GM20000 (cell line): Measurements from ENCODE around the gene PIGS.
A peak's percentile ranks its signal among the peaks of the same experiment; 100 is the strongest.

Source experiments
- DNase-seq: peaks from one replicate; pipeline ENCODE4 v3.0.0; 2012; ENCODE audit warnings: low spot score
- TF ChIP-seq, protein P1 (sequence below): IDR thresholded peaks from 2 replicates; pipeline ENCODE4 v1.5.1; 2012; ENCODE audit warnings: mild to moderate bottlenecking, control low read depth; ENCODE audit errors: extremely low read depth, missing control alignments

Gene PIGS

DNA sequence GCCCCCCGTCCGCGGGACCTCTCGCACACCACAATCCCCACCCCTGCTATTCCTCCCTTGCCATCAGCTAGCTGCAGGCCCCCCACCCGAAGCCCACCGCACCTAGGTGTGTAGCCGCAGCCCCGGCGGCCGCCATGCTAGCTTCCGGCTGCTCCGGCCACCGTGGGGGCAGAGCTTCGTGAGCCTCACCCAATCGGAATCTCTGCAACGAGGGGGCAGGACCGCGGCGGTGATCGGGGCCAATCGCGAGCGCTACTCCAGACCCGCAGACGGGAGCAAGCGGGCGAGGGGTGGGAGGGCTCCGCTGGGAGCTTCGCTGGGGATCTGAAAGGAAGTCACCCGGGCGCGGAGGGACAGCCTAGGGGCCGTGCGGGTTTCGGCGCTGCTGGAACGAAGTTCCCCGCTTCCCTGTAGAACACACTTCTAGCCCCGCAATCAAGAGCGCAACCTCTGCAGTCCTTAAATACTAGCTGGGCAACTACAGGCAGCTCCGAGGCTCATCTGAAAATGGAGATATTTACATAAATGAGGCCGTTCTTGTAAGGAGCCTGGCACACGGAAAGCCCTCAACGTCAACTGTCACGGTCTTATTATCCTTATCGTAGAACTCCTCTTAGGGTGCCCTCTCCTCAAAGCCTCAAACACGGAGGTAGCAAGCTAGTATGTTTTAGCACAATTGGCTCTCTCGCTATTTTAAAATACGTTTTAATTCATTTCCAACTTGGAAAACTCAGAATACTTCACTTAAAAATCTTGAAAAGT, at the start of gene PIGS:
TSS of gene PIGS (minus strand) at position 164 of the 762 bp plus-strand sequence. CDS start at position 136, 28 bp downstream.
- peak; percentile 92 for DNase-seq
- TF ChIP-seq, protein P1, sequence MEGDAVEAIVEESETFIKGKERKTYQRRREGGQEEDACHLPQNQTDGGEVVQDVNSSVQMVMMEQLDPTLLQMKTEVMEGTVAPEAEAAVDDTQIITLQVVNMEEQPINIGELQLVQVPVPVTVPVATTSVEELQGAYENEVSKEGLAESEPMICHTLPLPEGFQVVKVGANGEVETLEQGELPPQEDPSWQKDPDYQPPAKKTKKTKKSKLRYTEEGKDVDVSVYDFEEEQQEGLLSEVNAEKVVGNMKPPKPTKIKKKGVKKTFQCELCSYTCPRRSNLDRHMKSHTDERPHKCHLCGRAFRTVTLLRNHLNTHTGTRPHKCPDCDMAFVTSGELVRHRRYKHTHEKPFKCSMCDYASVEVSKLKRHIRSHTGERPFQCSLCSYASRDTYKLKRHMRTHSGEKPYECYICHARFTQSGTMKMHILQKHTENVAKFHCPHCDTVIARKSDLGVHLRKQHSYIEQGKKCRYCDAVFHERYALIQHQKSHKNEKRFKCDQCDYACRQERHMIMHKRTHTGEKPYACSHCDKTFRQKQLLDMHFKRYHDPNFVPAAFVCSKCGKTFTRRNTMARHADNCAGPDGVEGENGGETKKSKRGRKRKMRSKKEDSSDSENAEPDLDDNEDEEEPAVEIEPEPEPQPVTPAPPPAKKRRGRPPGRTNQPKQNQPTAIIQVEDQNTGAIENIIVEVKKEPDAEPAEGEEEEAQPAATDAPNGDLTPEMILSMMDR, result no peak

DNA sequence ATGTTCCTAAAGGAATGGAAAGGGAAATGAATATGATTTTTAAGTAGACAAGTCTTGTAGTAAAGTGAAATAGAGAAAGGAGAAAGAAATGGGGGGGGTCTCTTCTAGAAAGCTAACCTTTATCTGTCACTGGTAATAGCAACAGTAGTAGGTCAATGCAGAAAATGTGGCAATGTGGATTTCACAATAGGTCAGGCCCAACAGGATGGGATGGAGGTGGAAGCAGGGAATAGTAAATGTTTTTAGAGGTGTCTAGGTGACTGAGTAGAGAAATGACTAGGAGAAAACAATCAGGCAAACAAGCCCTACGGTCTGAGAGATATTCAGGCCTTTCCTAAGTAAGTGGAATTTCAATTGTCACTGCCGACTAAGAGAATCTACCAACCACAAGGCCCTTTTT, 48.7 kb upstream of the PIGS start:
- TF ChIP-seq, protein P1, result no peak
- DNase-seq, result no peak

GRCh38 chr17:28618464-28618863, 47.1 kb upstream of the PIGS start:
- TF ChIP-seq, protein P1, result no peak
- DNase-seq, result no peak

DNA sequence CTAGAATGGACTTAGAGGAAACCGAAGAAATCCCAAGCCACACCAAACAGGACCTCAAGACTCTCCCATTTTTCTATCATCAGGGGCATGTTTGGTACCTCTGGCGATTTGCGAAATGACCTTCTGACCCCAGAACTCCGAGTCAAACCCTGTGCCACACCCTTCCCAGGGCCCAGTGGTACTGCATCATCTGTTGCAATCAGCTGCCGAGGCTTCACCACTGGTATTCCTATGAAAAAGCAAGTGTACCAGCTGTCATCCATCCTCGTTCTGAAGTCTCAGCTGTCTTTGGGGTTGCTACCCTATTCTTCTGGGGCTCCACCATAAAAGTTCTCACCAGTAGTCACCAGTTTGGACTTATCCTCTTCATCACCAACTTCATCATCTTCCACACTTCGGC, 45.0 kb upstream of the PIGS start:
- DNase-seq, result no peak
- TF ChIP-seq, protein P1, result no peak

- no peak for DNase-seq
- TF ChIP-seq, protein P1, result no peak
These were observed 44.1 kb upstream of the PIGS start for GRCh38 chr17:28615260-28615940.

- TF ChIP-seq, protein P1, result no peak
- DNase-seq, result no peak
These were observed 42.6 kb upstream of the PIGS start, which contains the start of gene RSKR for GRCh38 chr17:28613931-28614381. Gene RSKR (minus strand): TSS chr17:28614185. CDS start chr17:28614161, 24 bp downstream.

GRCh38 chr17:28612936-28613872, 41.9 kb upstream of the PIGS start:
- peak; percentile 53 for DNase-seq
- TF ChIP-seq, protein P1, result peak; percentile 65
